IMR-90 (cell line): Measurements from ENCODE around the gene PAK5. TPM values are rescaled to one million over a fixed set of nuclear protein-coding genes. Genes with fewer than 3 reads are reported as not detected.

Source experiments
- ATAC-seq: fragments of 200-7000 bp; cut with Tn5 transposase; 2 replicates; pipeline ENCODE4 v1.9.1; 2020; ENCODE audit warnings: low read depth, mild to moderate bottlenecking, moderate library complexity
- BruUV-seq: library from RNA; stranded (reverse); fragments of 400-500 nt; replicated peaks from 2 replicates; lab custom pipeline; 2021; lab: Mats Ljungman, UMichigan
- CTCF ChIA-PET: fragments of 300-600 bp; formaldehyde crosslinking; extraction: SDS; loops from one replicate; lab custom pipeline; 2021; ENCODE audit warnings: antibody characterized with exemption; lab: Yijun Ruan, JAX
- POLR2A ChIA-PET: fragments of 300-600 bp; sonication (Branson Sonifier 250); formaldehyde crosslinking; loops from one replicate; lab custom pipeline; 2022; ENCODE audit warnings: antibody characterized with exemption; ENCODE audit not compliant: unreplicated experiment; lab: Charles Lee
- DNase-seq: peaks from one replicate; pipeline ENCODE4 v3.0.0; 2013
- H2AFZ ChIP-seq: replicated peaks from 2 replicates; pipeline ENCODE3; 2013; ENCODE audit warnings: low read length, mild to moderate bottlenecking; ENCODE audit not compliant: poor library complexity
- H2AK5ac ChIP-seq: 2 replicates; pipeline ENCODE4 v1.6.1; 2013; ENCODE audit warnings: low read depth, low read length, inconsistent platforms
- H2AK9ac ChIP-seq: replicated peaks from 2 replicates; pipeline ENCODE3; 2013; ENCODE audit warnings: mild to moderate bottlenecking, low read depth, low read length, moderate library complexity; ENCODE audit not compliant: poor library complexity
- H2BK120ac ChIP-seq: 2 replicates; pipeline ENCODE4 v1.6.1; 2013; ENCODE audit warnings: low read depth, low read length, inconsistent platforms
- H2BK15ac ChIP-seq: 3 replicates; pipeline ENCODE4 v1.6.1; 2013; ENCODE audit warnings: low read depth, low read length, inconsistent platforms
- H2BK20ac ChIP-seq: 2 replicates; pipeline ENCODE4 v1.6.1; 2013; ENCODE audit warnings: low read depth, mild to moderate bottlenecking, inconsistent platforms, low read length, moderate library complexity
- H2BK5ac ChIP-seq: 2 replicates; pipeline ENCODE4 v1.6.1; 2013; ENCODE audit warnings: mild to moderate bottlenecking, low read depth, low read length, inconsistent platforms; ENCODE audit not compliant: poor library complexity, severe bottlenecking
- H3K14ac ChIP-seq: replicated peaks from 2 replicates; pipeline ENCODE4 v1.6.1; 2013; ENCODE audit warnings: low read depth, low read length, inconsistent platforms
- H3K18ac ChIP-seq: 2 replicates; pipeline ENCODE4 v1.6.1; 2013; ENCODE audit warnings: low read depth, low read length, control low read depth
- H3K23ac ChIP-seq: 2 replicates; pipeline ENCODE4 v1.6.1; 2013; ENCODE audit warnings: low read depth, low read length, inconsistent platforms
- H3K27ac ChIP-seq: 2 replicates; pipeline ENCODE4 v1.5.1; 2013; ENCODE audit warnings: mild to moderate bottlenecking, control low read depth, low read length; ENCODE audit not compliant: insufficient read depth
- H3K27me3 ChIP-seq: 2 replicates; pipeline ENCODE4 v1.6.1; 2013; ENCODE audit warnings: low read length; ENCODE audit not compliant: control insufficient read depth, insufficient read depth
- H3K36me3 ChIP-seq: 2 replicates; pipeline ENCODE4 v1.6.1; 2013; ENCODE audit warnings: low read length, mixed read lengths; ENCODE audit not compliant: control insufficient read depth, insufficient read depth
- H3K4ac ChIP-seq: 2 replicates; pipeline ENCODE4 v1.6.1; 2013; ENCODE audit warnings: low read depth, low read length, inconsistent platforms
- H3K4me1 ChIP-seq: 2 replicates; pipeline ENCODE4 v1.6.1; 2013; ENCODE audit warnings: low read length, mixed read lengths; ENCODE audit not compliant: control insufficient read depth, insufficient read depth
- H3K4me2 ChIP-seq: 2 replicates; pipeline ENCODE4 v1.6.1; 2013; ENCODE audit warnings: low read depth, mild to moderate bottlenecking, control low read depth, low read length, moderate library complexity
- H3K4me3 ChIP-seq: 2 replicates; pipeline ENCODE4 v1.5.1; 2013; ENCODE audit warnings: low read depth, mild to moderate bottlenecking, control low read depth, low read length, moderate library complexity; ENCODE audit not compliant: insufficient read depth
- H3K56ac ChIP-seq: 2 replicates; pipeline ENCODE4 v1.6.1; 2013; ENCODE audit warnings: low read length, inconsistent platforms; ENCODE audit not compliant: insufficient read depth; ENCODE audit errors: extremely low read depth
- H3K79me1 ChIP-seq, 2 experiments: 2 replicates each; pipeline ENCODE4 v1.6.1; 2013; ENCODE audit warnings: low read length in 2 of 2, inconsistent platforms in 1 of 2, low read depth in 1 of 2
- H3K9ac ChIP-seq: 2 replicates; pipeline ENCODE4 v1.6.1; 2013; ENCODE audit warnings: low read depth, low read length, control low read depth
- H3K9me1 ChIP-seq: 2 replicates; pipeline ENCODE4 v1.6.1; 2013; ENCODE audit warnings: low read length, inconsistent platforms; ENCODE audit not compliant: insufficient read depth
- H3K9me3 ChIP-seq: 2 replicates; pipeline ENCODE4 v1.6.1; 2013; ENCODE audit warnings: low read length; ENCODE audit not compliant: control insufficient read depth, insufficient read depth
- H4K20me1 ChIP-seq: 2 replicates; pipeline ENCODE4 v1.6.1; 2013; ENCODE audit warnings: low read length, inconsistent platforms; ENCODE audit not compliant: insufficient read depth
- H4K5ac ChIP-seq: 2 replicates; pipeline ENCODE4 v1.6.1; 2013; ENCODE audit warnings: mild to moderate bottlenecking, low read depth, low read length, control low read depth
- H4K8ac ChIP-seq, 2 experiments: 2 replicates each; pipeline ENCODE4 v1.6.1; 2013; ENCODE audit warnings: low read depth in 2 of 2, low read length in 2 of 2, control low read depth in 1 of 2, inconsistent platforms in 1 of 2
- H4K91ac ChIP-seq: 2 replicates; pipeline ENCODE4 v1.6.1; 2013; ENCODE audit warnings: low read depth, low read length, inconsistent platforms; ENCODE audit not compliant: insufficient read depth
- CEBPB ChIP-seq: IDR thresholded peaks from 2 replicates; pipeline ENCODE4 v1.6.1; 2012; ENCODE audit warnings: low read depth, low read length, improper control_type of control experiment
- CHD1 ChIP-seq: IDR thresholded peaks from 2 replicates; pipeline ENCODE4 v1.6.1; 2012; ENCODE audit warnings: low read depth, low read length, improper control_type of control experiment
- CTCF ChIP-seq: conservative IDR thresholded peaks from 2 replicates; pipeline ENCODE4 v1.5.1; 2012; ENCODE audit warnings: mild to moderate bottlenecking, low read depth, low read length, improper control_type of control experiment
- ELK1 ChIP-seq: fragments of 150-350 bp; IDR thresholded peaks from 2 replicates; pipeline ENCODE4 v1.6.1; 2016; ENCODE audit warnings: low read depth, mild to moderate bottlenecking, low read length, moderate library complexity, borderline replicate concordance
- FOS ChIP-seq: fragments of 150-350 bp; IDR thresholded peaks from 2 replicates; pipeline ENCODE4 v1.6.1; 2016; ENCODE audit warnings: low read depth, low read length
- MAFK ChIP-seq: IDR thresholded peaks from 2 replicates; pipeline ENCODE4 v1.6.1; 2012; ENCODE audit warnings: low read depth, low read length, improper control_type of control experiment
- MAZ ChIP-seq: IDR thresholded peaks from 2 replicates; pipeline ENCODE4 v1.6.1; 2012; ENCODE audit warnings: low read depth, mild to moderate bottlenecking, low read length, improper control_type of control experiment, moderate library complexity, borderline replicate concordance
- NFE2L2 ChIP-seq: fragments of 150-350 bp; IDR thresholded peaks from 2 replicates; pipeline ENCODE4 v1.6.1; 2016; ENCODE audit warnings: low read depth, mild to moderate bottlenecking, low read length
- POLR2A ChIP-seq: IDR thresholded peaks from 2 replicates; pipeline ENCODE4 v1.6.1; 2012; ENCODE audit warnings: mild to moderate bottlenecking, low read depth, low read length
- RCOR1 ChIP-seq: IDR thresholded peaks from 2 replicates; pipeline ENCODE4 v1.6.1; 2012; ENCODE audit warnings: mild to moderate bottlenecking, low read length, improper control_type of control experiment; ENCODE audit not compliant: insufficient replicate concordance
- RFX5 ChIP-seq: IDR thresholded peaks from 2 replicates; pipeline ENCODE4 v1.8.0; 2012; ENCODE audit warnings: low read depth, mild to moderate bottlenecking, low read length, moderate library complexity
- USF2 ChIP-seq: fragments of 150-350 bp; IDR thresholded peaks from 2 replicates; pipeline ENCODE4 v1.6.1; 2017; ENCODE audit warnings: mild to moderate bottlenecking, antibody characterized with exemption, low read length, low read depth
- WGBS, 2 experiments: methylation state at CpG; one replicate each; pipeline versions ENCODE4 v1.1.5 to v1.1.7; 2013; ENCODE audit warnings: missing lambda C conversion rate in 2 of 2; ENCODE audit not compliant: insufficient read length in 1 of 2; ENCODE audit errors: extremely low coverage in 2 of 2; 5-methylcytosine and 5-hydroxymethylcytosine counted together
- dilution Hi-C: fragments of 300-500 bp; cut with HindIII; formaldehyde crosslinking; loops from one replicate; pipeline ENCODE4 v1.14.3; 2018; ENCODE audit warnings: low sequenced_read_pairs; ENCODE audit not compliant: unreplicated experiment
- in situ Hi-C: fragments of 300-500 bp; cut with MboI; formaldehyde crosslinking; loops from 3 replicates; pipeline ENCODE4 v1.14.3; 2019; ENCODE audit warnings: low sequenced_read_pairs, inconsistent platforms, mixed read lengths
- intact Hi-C: fragments of 100-400 bp; cut with micrococcal nuclease; formaldehyde crosslinking; loops from 2 replicates; pipeline ENCODE4 v1.10.0; 2022
- polyA plus RNA-seq, 3 experiments: library from polyadenylated mRNA; depleted of rRNA; stranded (reverse); fragments of >200 nt; gene quantifications; 2 replicates each; pipeline ENCODE4 v1.2.3, GENCODE V29; 2012; ENCODE audit warnings: low replicate concordance in 1 of 3
- total RNA-seq: library from RNA; depleted of rRNA; stranded (reverse); fragments of >200 nt; gene quantifications from 2 replicates; pipeline ENCODE4 v1.2.3, GENCODE V29; 2012

PAK5 gene
- total and polyA plus RNA-seq, 2 of the 4 experiments (the other 2 are of a cell fraction), result not detected

DNA sequence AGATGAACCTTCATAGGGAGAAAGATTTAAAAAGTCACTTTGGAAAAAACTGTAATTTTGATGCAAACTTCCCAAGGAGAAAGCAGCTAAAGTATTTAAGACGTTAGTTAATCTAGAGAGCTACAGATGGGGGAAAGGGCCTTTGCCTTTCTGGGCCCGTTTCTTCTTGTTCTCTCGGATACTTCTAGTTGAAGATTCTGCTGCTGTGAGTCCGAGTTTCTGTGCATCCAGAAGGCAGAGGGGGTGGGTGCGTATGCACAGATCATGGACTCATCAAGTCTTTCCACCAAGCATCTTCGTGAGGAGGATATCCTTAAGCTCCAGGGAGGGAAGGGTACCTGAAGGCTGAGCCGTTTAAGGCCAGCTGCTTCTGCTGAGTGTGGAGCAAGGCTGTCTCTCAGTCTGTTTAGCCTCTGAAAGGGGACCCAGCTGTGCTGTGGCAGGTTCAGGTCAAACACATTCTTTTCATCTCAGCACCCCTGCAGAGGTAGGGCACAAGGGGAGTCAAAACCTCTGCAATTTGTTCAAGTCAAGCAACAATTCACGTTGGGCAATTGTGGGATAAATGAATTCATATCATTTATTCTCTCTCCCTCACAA, 320.2 kb downstream of the PAK5 start:
- dilution Hi-C loops, result no loop called here
- CTCF ChIA-PET, result interaction anchor here (1.3 kb wide), 1 partner anchor 15 kb away, joined by 7 read pairs; no protein-coding TSS in a partner anchor
- ATAC-seq, result no peak

More for the DNA sequence above, 320.2 kb downstream of the PAK5 start:
- Histone ChIP-seq H3K27ac (no peak overlapping the region), H3K56ac (no peak overlapping the region), H2BK15ac (no peak overlapping the region), H2AK9ac (no peak overlapping the region), H3K79me1 (no peaks in the 10 kb centered on the region), H4K5ac (no peak overlapping the region), H4K20me1 (no peaks in the 10 kb centered on the region), H3K9ac (no peak overlapping the region), H3K4me2 (no peak overlapping the region), H2AFZ (no peak overlapping the region), H4K8ac (no peak overlapping the region), H3K9me1 (no peaks in the 10 kb centered on the region), H3K23ac (no peak overlapping the region), H2BK5ac (no peak overlapping the region), H2AK5ac (no peak overlapping the region), H2BK120ac (no peak overlapping the region), H3K4me1 (no peaks in the 10 kb centered on the region; the same call in 1 of the 2 replicates), H3K4ac (no peak overlapping the region), H3K14ac (no peak overlapping the region), H3K36me3 (no peaks in the 10 kb centered on the region), H4K91ac (no peak overlapping the region), H3K9me3 (peaks cover 3% of the 10 kb centered on the region; the same call in 1 of the 2 replicates), H3K18ac (no peak overlapping the region), H2BK20ac (no peak overlapping the region), H3K27me3 (peaks cover 66% of the 10 kb centered on the region), H3K4me3 (no peak overlapping the region)
- WGBS, 2 experiments, result no CpG with 5 or more reads among the region's 8 CpGs
- in situ Hi-C loops (no loop called here), intact Hi-C loops (loop anchor here (5.0 kb wide), 1 partner anchor 74 kb away; no protein-coding TSS in a partner anchor)
- DNase-seq, result no peak
- no peak for TF ChIP-seq CTCF
- no peak for TF ChIP-seq RFX5
- no peak for TF ChIP-seq ELK1
- TF ChIP-seq USF2, result no peak
- no peak for TF ChIP-seq CEBPB
- TF ChIP-seq FOS, result no peak
- TF ChIP-seq RCOR1, result no peak
- no peak for TF ChIP-seq MAFK
- no peak for TF ChIP-seq MAZ
- TF ChIP-seq CHD1, result no peak
- TF ChIP-seq NFE2L2, result no peak
- no peak for TF ChIP-seq POLR2A
- no TSS peak for BruUV-seq
- POLR2A ChIA-PET, result no interaction called here
